IMR-90 (cell line): ENCODE data around the gene IL12RB1. TPM values are rescaled to one million over a fixed set of nuclear protein-coding genes. Genes with fewer than 3 reads are reported as not detected.

Experiments
- ATAC-seq: fragments of 200-7000 bp; cut with Tn5 transposase; 2 replicates; pipeline ENCODE4 v1.9.1; 2020; ENCODE audit warnings: low read depth, mild to moderate bottlenecking, moderate library complexity
- BruUV-seq: library from RNA; stranded (reverse); fragments of 400-500 nt; replicated peaks from 2 replicates; lab custom pipeline; 2021; lab: Mats Ljungman, UMichigan
- CTCF ChIA-PET: fragments of 300-600 bp; formaldehyde crosslinking; extraction: SDS; loops from one replicate; lab custom pipeline; 2021; ENCODE audit warnings: antibody characterized with exemption; lab: Yijun Ruan, JAX
- POLR2A ChIA-PET: fragments of 300-600 bp; sonication (Branson Sonifier 250); formaldehyde crosslinking; loops from one replicate; lab custom pipeline; 2022; ENCODE audit warnings: antibody characterized with exemption; ENCODE audit not compliant: unreplicated experiment; lab: Charles Lee
- DNase-seq: peaks from one replicate; pipeline ENCODE4 v3.0.0; 2013
- H2AFZ ChIP-seq: replicated peaks from 2 replicates; pipeline ENCODE3; 2013; ENCODE audit warnings: low read length, mild to moderate bottlenecking; ENCODE audit not compliant: poor library complexity
- H2AK5ac ChIP-seq: 2 replicates; pipeline ENCODE4 v1.6.1; 2013; ENCODE audit warnings: low read depth, low read length, inconsistent platforms
- H2AK9ac ChIP-seq: replicated peaks from 2 replicates; pipeline ENCODE3; 2013; ENCODE audit warnings: mild to moderate bottlenecking, low read depth, low read length, moderate library complexity; ENCODE audit not compliant: poor library complexity
- H2BK120ac ChIP-seq: 2 replicates; pipeline ENCODE4 v1.6.1; 2013; ENCODE audit warnings: low read depth, low read length, inconsistent platforms
- H2BK15ac ChIP-seq: 3 replicates; pipeline ENCODE4 v1.6.1; 2013; ENCODE audit warnings: low read depth, low read length, inconsistent platforms
- H2BK20ac ChIP-seq: 2 replicates; pipeline ENCODE4 v1.6.1; 2013; ENCODE audit warnings: low read depth, mild to moderate bottlenecking, inconsistent platforms, low read length, moderate library complexity
- H2BK5ac ChIP-seq: 2 replicates; pipeline ENCODE4 v1.6.1; 2013; ENCODE audit warnings: mild to moderate bottlenecking, low read depth, low read length, inconsistent platforms; ENCODE audit not compliant: poor library complexity, severe bottlenecking
- H3K14ac ChIP-seq: replicated peaks from 2 replicates; pipeline ENCODE4 v1.6.1; 2013; ENCODE audit warnings: low read depth, low read length, inconsistent platforms
- H3K18ac ChIP-seq: 2 replicates; pipeline ENCODE4 v1.6.1; 2013; ENCODE audit warnings: low read depth, low read length, control low read depth
- H3K23ac ChIP-seq: 2 replicates; pipeline ENCODE4 v1.6.1; 2013; ENCODE audit warnings: low read depth, low read length, inconsistent platforms
- H3K27ac ChIP-seq: 2 replicates; pipeline ENCODE4 v1.5.1; 2013; ENCODE audit warnings: mild to moderate bottlenecking, control low read depth, low read length; ENCODE audit not compliant: insufficient read depth
- H3K27me3 ChIP-seq: 2 replicates; pipeline ENCODE4 v1.6.1; 2013; ENCODE audit warnings: low read length; ENCODE audit not compliant: control insufficient read depth, insufficient read depth
- H3K36me3 ChIP-seq: 2 replicates; pipeline ENCODE4 v1.6.1; 2013; ENCODE audit warnings: low read length, mixed read lengths; ENCODE audit not compliant: control insufficient read depth, insufficient read depth
- H3K4ac ChIP-seq: 2 replicates; pipeline ENCODE4 v1.6.1; 2013; ENCODE audit warnings: low read depth, low read length, inconsistent platforms
- H3K4me1 ChIP-seq: 2 replicates; pipeline ENCODE4 v1.6.1; 2013; ENCODE audit warnings: low read length, mixed read lengths; ENCODE audit not compliant: control insufficient read depth, insufficient read depth
- H3K4me2 ChIP-seq: 2 replicates; pipeline ENCODE4 v1.6.1; 2013; ENCODE audit warnings: low read depth, mild to moderate bottlenecking, control low read depth, low read length, moderate library complexity
- H3K4me3 ChIP-seq: 2 replicates; pipeline ENCODE4 v1.5.1; 2013; ENCODE audit warnings: low read depth, mild to moderate bottlenecking, control low read depth, low read length, moderate library complexity; ENCODE audit not compliant: insufficient read depth
- H3K56ac ChIP-seq: 2 replicates; pipeline ENCODE4 v1.6.1; 2013; ENCODE audit warnings: low read length, inconsistent platforms; ENCODE audit not compliant: insufficient read depth; ENCODE audit errors: extremely low read depth
- H3K79me1 ChIP-seq, 2 experiments: 2 replicates each; pipeline ENCODE4 v1.6.1; 2013; ENCODE audit warnings: low read length in 2 of 2, inconsistent platforms in 1 of 2, low read depth in 1 of 2
- H3K9ac ChIP-seq: 2 replicates; pipeline ENCODE4 v1.6.1; 2013; ENCODE audit warnings: low read depth, low read length, control low read depth
- H3K9me1 ChIP-seq: 2 replicates; pipeline ENCODE4 v1.6.1; 2013; ENCODE audit warnings: low read length, inconsistent platforms; ENCODE audit not compliant: insufficient read depth
- H3K9me3 ChIP-seq: 2 replicates; pipeline ENCODE4 v1.6.1; 2013; ENCODE audit warnings: low read length; ENCODE audit not compliant: control insufficient read depth, insufficient read depth
- H4K20me1 ChIP-seq: 2 replicates; pipeline ENCODE4 v1.6.1; 2013; ENCODE audit warnings: low read length, inconsistent platforms; ENCODE audit not compliant: insufficient read depth
- H4K5ac ChIP-seq: 2 replicates; pipeline ENCODE4 v1.6.1; 2013; ENCODE audit warnings: mild to moderate bottlenecking, low read depth, low read length, control low read depth
- H4K8ac ChIP-seq, 2 experiments: 2 replicates each; pipeline ENCODE4 v1.6.1; 2013; ENCODE audit warnings: low read depth in 2 of 2, low read length in 2 of 2, control low read depth in 1 of 2, inconsistent platforms in 1 of 2
- H4K91ac ChIP-seq: 2 replicates; pipeline ENCODE4 v1.6.1; 2013; ENCODE audit warnings: low read depth, low read length, inconsistent platforms; ENCODE audit not compliant: insufficient read depth
- BHLHE40 ChIP-seq: fragments of 150-350 bp; IDR thresholded peaks from 2 replicates; pipeline ENCODE4 v1.6.1; 2016; ENCODE audit warnings: mild to moderate bottlenecking, low read depth, low read length
- CEBPB ChIP-seq: IDR thresholded peaks from 2 replicates; pipeline ENCODE4 v1.6.1; 2012; ENCODE audit warnings: low read depth, low read length, improper control_type of control experiment
- CHD1 ChIP-seq: IDR thresholded peaks from 2 replicates; pipeline ENCODE4 v1.6.1; 2012; ENCODE audit warnings: low read depth, low read length, improper control_type of control experiment
- FOS ChIP-seq: fragments of 150-350 bp; IDR thresholded peaks from 2 replicates; pipeline ENCODE4 v1.6.1; 2016; ENCODE audit warnings: low read depth, low read length
- MAFK ChIP-seq: IDR thresholded peaks from 2 replicates; pipeline ENCODE4 v1.6.1; 2012; ENCODE audit warnings: low read depth, low read length, improper control_type of control experiment
- MAZ ChIP-seq: IDR thresholded peaks from 2 replicates; pipeline ENCODE4 v1.6.1; 2012; ENCODE audit warnings: low read depth, mild to moderate bottlenecking, low read length, improper control_type of control experiment, moderate library complexity, borderline replicate concordance
- MXI1 ChIP-seq: IDR thresholded peaks from 2 replicates; pipeline ENCODE4 v1.6.1; 2012; ENCODE audit warnings: low read depth, mild to moderate bottlenecking, low read length, moderate library complexity, borderline replicate concordance
- NFE2L2 ChIP-seq: fragments of 150-350 bp; IDR thresholded peaks from 2 replicates; pipeline ENCODE4 v1.6.1; 2016; ENCODE audit warnings: low read depth, mild to moderate bottlenecking, low read length
- POLR2A ChIP-seq: IDR thresholded peaks from 2 replicates; pipeline ENCODE4 v1.6.1; 2012; ENCODE audit warnings: mild to moderate bottlenecking, low read depth, low read length
- RAD21 ChIP-seq: IDR thresholded peaks from 2 replicates; pipeline ENCODE4 v1.6.1; 2012; ENCODE audit warnings: low read length, improper control_type of control experiment
- RCOR1 ChIP-seq: IDR thresholded peaks from 2 replicates; pipeline ENCODE4 v1.6.1; 2012; ENCODE audit warnings: mild to moderate bottlenecking, low read length, improper control_type of control experiment; ENCODE audit not compliant: insufficient replicate concordance
- SMC3 ChIP-seq: fragments of 150-350 bp; IDR thresholded peaks from 2 replicates; pipeline ENCODE4 v1.6.1; 2016; ENCODE audit warnings: low read depth, mild to moderate bottlenecking, antibody characterized with exemption, low read length, moderate library complexity
- WGBS, 2 experiments: methylation state at CpG; one replicate each; pipeline versions ENCODE4 v1.1.5 to v1.1.7; 2013; ENCODE audit warnings: missing lambda C conversion rate in 2 of 2; ENCODE audit not compliant: insufficient read length in 1 of 2; ENCODE audit errors: extremely low coverage in 2 of 2; 5-methylcytosine and 5-hydroxymethylcytosine counted together
- dilution Hi-C: fragments of 300-500 bp; cut with HindIII; formaldehyde crosslinking; loops from one replicate; pipeline ENCODE4 v1.14.3; 2018; ENCODE audit warnings: low sequenced_read_pairs; ENCODE audit not compliant: unreplicated experiment
- in situ Hi-C: fragments of 300-500 bp; cut with MboI; formaldehyde crosslinking; loops from 3 replicates; pipeline ENCODE4 v1.14.3; 2019; ENCODE audit warnings: low sequenced_read_pairs, inconsistent platforms, mixed read lengths
- intact Hi-C: fragments of 100-400 bp; cut with micrococcal nuclease; formaldehyde crosslinking; loops from 2 replicates; pipeline ENCODE4 v1.10.0; 2022
- polyA plus RNA-seq, 3 experiments: library from polyadenylated mRNA; depleted of rRNA; stranded (reverse); fragments of >200 nt; gene quantifications; 2 replicates each; pipeline ENCODE4 v1.2.3, GENCODE V29; 2012; ENCODE audit warnings: low replicate concordance in 1 of 3
- total RNA-seq: library from RNA; depleted of rRNA; stranded (reverse); fragments of >200 nt; gene quantifications from 2 replicates; pipeline ENCODE4 v1.2.3, GENCODE V29; 2012
- TF ChIP-seq, protein P1 (sequence below): conservative IDR thresholded peaks from 2 replicates; pipeline ENCODE4 v1.5.1; 2012; ENCODE audit warnings: mild to moderate bottlenecking, low read depth, low read length, improper control_type of control experiment

Gene IL12RB1
- total and polyA plus RNA-seq, 2 of the 4 experiments (the other 2 are of a cell fraction), result not detected

DNA sequence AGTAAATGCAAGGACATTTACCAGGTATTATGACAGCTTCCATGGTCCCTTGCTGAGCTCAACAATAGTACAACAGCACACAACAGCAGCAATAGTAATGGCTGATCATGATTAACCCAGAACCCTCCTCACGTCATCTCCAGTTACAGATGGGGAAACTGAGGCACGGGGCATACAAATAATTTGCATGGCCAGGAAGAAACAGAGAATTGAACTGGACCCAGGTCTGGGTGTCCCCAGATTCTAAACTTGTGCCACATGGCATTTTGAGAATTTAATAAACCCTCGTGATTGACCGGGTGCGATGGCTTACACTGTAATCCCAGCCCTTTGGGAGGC is 18.0 kb upstream of the IL12RB1 start:
- Histone ChIP-seq H4K5ac (peak overlapping the region; percentile 31), H2AFZ (peak overlapping the region; percentile 92), H2BK20ac (no peak overlapping the region), H3K27me3 (peaks cover under 1% of the 10 kb centered on the region; the same call in 1 of the 2 replicates), H3K14ac (no peak overlapping the region), H3K9me1 (0 out of 2 replicates have a peak, but pooled peaks cover 3% of the 10 kb centered on the region), H2AK9ac (no peak overlapping the region), H3K4me1 (peaks cover 6% of the 10 kb centered on the region), H3K4me2 (peak overlapping the region; percentile 86), H3K36me3 (no peaks in the 10 kb centered on the region), H3K4ac (peak overlapping the region; percentile 61; the same call in 1 of the 2 replicates), H3K4me3 (peak overlapping the region; percentile 37), H3K79me1 (no peaks in the 10 kb centered on the region), H3K27ac (no peak overlapping the region; the same call in 1 of the 2 replicates), H2BK5ac (no peak overlapping the region), H4K91ac (0 out of 2 replicates have a peak overlapping the region, but pooled peaks have one; percentile 24), H4K8ac (peak overlapping the region; percentile 86 to 94; a peak in 2 of 4 replicates), H2AK5ac (no peak overlapping the region; the same call in 1 of the 2 replicates), H4K20me1 (no peaks in the 10 kb centered on the region), H2BK15ac (no peak overlapping the region), H3K9me3 (no peaks in the 10 kb centered on the region), H3K56ac (no peak overlapping the region), H3K18ac (no peak overlapping the region), H3K9ac (0 out of 2 replicates have a peak overlapping the region, but pooled peaks have one; percentile 36), H3K23ac (no peak overlapping the region), H2BK120ac (no peak overlapping the region)
- intact Hi-C loops (no loop called here), in situ Hi-C loops (no loop called here), dilution Hi-C loops (no loop called here)
- CTCF ChIA-PET, result interaction anchor here (0.6 to 1.3 kb wide), 2 partner anchors 9 to 175 kb away, joined by 3 to 4 read pairs; no protein-coding TSS in a partner anchor
- DNase-seq (no peak), ATAC-seq (no peak)
- TF ChIP-seq MXI1, result no peak
- TF ChIP-seq MAZ, result no peak
- TF ChIP-seq FOS, result no peak
- TF ChIP-seq BHLHE40, result no peak
- TF ChIP-seq SMC3, result no peak
- no peak for TF ChIP-seq CEBPB
- TF ChIP-seq RAD21, result no peak
- TF ChIP-seq CHD1, result no peak
- TF ChIP-seq, protein P1, sequence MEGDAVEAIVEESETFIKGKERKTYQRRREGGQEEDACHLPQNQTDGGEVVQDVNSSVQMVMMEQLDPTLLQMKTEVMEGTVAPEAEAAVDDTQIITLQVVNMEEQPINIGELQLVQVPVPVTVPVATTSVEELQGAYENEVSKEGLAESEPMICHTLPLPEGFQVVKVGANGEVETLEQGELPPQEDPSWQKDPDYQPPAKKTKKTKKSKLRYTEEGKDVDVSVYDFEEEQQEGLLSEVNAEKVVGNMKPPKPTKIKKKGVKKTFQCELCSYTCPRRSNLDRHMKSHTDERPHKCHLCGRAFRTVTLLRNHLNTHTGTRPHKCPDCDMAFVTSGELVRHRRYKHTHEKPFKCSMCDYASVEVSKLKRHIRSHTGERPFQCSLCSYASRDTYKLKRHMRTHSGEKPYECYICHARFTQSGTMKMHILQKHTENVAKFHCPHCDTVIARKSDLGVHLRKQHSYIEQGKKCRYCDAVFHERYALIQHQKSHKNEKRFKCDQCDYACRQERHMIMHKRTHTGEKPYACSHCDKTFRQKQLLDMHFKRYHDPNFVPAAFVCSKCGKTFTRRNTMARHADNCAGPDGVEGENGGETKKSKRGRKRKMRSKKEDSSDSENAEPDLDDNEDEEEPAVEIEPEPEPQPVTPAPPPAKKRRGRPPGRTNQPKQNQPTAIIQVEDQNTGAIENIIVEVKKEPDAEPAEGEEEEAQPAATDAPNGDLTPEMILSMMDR, result no peak
- TF ChIP-seq NFE2L2, result no peak
- TF ChIP-seq MAFK, result no peak
- no peak for TF ChIP-seq POLR2A
- no peak for TF ChIP-seq RCOR1
- POLR2A ChIA-PET, result no interaction called here
- BruUV-seq, result no TSS peak
- 60% methylated on average over 2 of the region's 5 CpGs; no CpG with 5 or more reads in 1 of the 2 experiments for WGBS, 2 experiments
